Neuronal stem cell (in vitro differentiated cells): ENCODE results near the gene SAPCD1.

Source experiments
- DNase-seq: peaks from one replicate; pipeline ENCODE4 v3.0.0-alpha.2; 2013; ENCODE audit warnings: low spot score
- H2AFZ ChIP-seq: one replicate; pipeline ENCODE4 v1.6.1; 2013; ENCODE audit warnings: mild to moderate bottlenecking, low read length, inconsistent platforms
- H2AK5ac ChIP-seq: 2 replicates; pipeline ENCODE4 v1.6.1; 2013; ENCODE audit warnings: low read depth, mild to moderate bottlenecking, inconsistent platforms, low read length, moderate library complexity, mixed read lengths
- H2BK120ac ChIP-seq: 2 replicates; pipeline ENCODE4 v1.6.1; 2013; ENCODE audit warnings: low read depth, mild to moderate bottlenecking, inconsistent platforms, low read length, moderate library complexity, mixed read lengths
- H2BK12ac ChIP-seq: one replicate; pipeline ENCODE4 v1.6.1; 2013; ENCODE audit warnings: low read length, inconsistent platforms
- H2BK15ac ChIP-seq: 2 replicates; pipeline ENCODE4 v1.6.1; 2013; ENCODE audit warnings: mild to moderate bottlenecking, low read length, inconsistent platforms, mixed read lengths
- H2BK5ac ChIP-seq: one replicate; pipeline ENCODE4 v1.6.1; 2013; ENCODE audit warnings: inconsistent platforms, mild to moderate bottlenecking, low read length, moderate library complexity
- H3K14ac ChIP-seq: one replicate; pipeline ENCODE4 v1.6.1; 2013; ENCODE audit warnings: low read length, inconsistent platforms
- H3K18ac ChIP-seq: 2 replicates; pipeline ENCODE4 v1.6.1; 2013; ENCODE audit warnings: low read length, inconsistent platforms
- H3K23ac ChIP-seq: 2 replicates; pipeline ENCODE4 v1.6.1; 2013; ENCODE audit warnings: low read depth, mild to moderate bottlenecking, mixed read lengths, low read length, inconsistent platforms; ENCODE audit not compliant: poor library complexity
- H3K27ac ChIP-seq: replicated peaks from 3 replicates; pipeline ENCODE4 v1.5.1; 2013; ENCODE audit warnings: low read length, inconsistent platforms
- H3K27me3 ChIP-seq, 3 experiments: 2 replicates each; pipeline ENCODE4 v1.6.1; 2013; ENCODE audit warnings: low read length in 3 of 3, mild to moderate bottlenecking in 2 of 3, inconsistent platforms in 1 of 3, low read depth in 1 of 3, mixed read lengths in 1 of 3, moderate library complexity in 1 of 3; ENCODE audit not compliant: control insufficient read depth in 3 of 3, insufficient read depth in 3 of 3
- H3K36me3 ChIP-seq, 2 donors: replicated peaks in 1 of 2; 2 replicates each; pipeline ENCODE4 v1.6.1; 2013; ENCODE audit warnings: low read length in 2 of 2; ENCODE audit not compliant: control insufficient read depth in 2 of 2, insufficient read depth in 2 of 2
- H3K4ac ChIP-seq: 2 replicates; pipeline ENCODE4 v1.6.1; 2013; ENCODE audit warnings: inconsistent platforms, mild to moderate bottlenecking, low read length, moderate library complexity
- H3K4me1 ChIP-seq, 2 donors: 1 replicate in 1 of 2; 2 replicates in 1 of 2; pipeline ENCODE4 v1.6.1; 2013; ENCODE audit warnings: low read length in 2 of 2, low read depth in 1 of 2; ENCODE audit not compliant: control insufficient read depth in 2 of 2, insufficient read depth in 1 of 2
- H3K4me2 ChIP-seq: one replicate; pipeline ENCODE4 v1.6.1; 2013; ENCODE audit warnings: mild to moderate bottlenecking, low read length, inconsistent platforms; ENCODE audit not compliant: insufficient read depth, poor library complexity, severe bottlenecking
- H3K4me3 ChIP-seq, 2 donors: 2 replicates each; pipeline ENCODE4 v1.5.1; 2013; ENCODE audit warnings: low read length in 2 of 2, mild to moderate bottlenecking in 2 of 2, inconsistent platforms in 1 of 2, moderate library complexity in 1 of 2
- H3K79me1 ChIP-seq: one replicate; pipeline ENCODE4 v1.6.1; 2013; ENCODE audit warnings: low read depth, mild to moderate bottlenecking, inconsistent platforms, low read length, moderate library complexity
- H3K9ac ChIP-seq: one replicate; pipeline ENCODE4 v1.6.1; 2013; ENCODE audit warnings: mild to moderate bottlenecking, low read depth, low read length, inconsistent platforms; ENCODE audit not compliant: poor library complexity
- H3K9me3 ChIP-seq, 2 donors: replicated peaks in 1 of 2; 2 replicates each; pipeline versions ENCODE3 to v1.6.1; 2013; ENCODE audit warnings: low read length in 2 of 2, mild to moderate bottlenecking in 2 of 2, inconsistent platforms in 1 of 2, low read depth in 1 of 2, mixed read lengths in 1 of 2, moderate library complexity in 1 of 2; ENCODE audit not compliant: control insufficient read depth in 2 of 2, insufficient read depth in 1 of 2
- H4K8ac ChIP-seq: one replicate; pipeline ENCODE4 v1.6.1; 2013; ENCODE audit warnings: low read depth, mild to moderate bottlenecking, inconsistent platforms, low read length, moderate library complexity
- H4K91ac ChIP-seq: one replicate; pipeline ENCODE4 v1.6.1; 2013; ENCODE audit warnings: low read length, low read depth, mild to moderate bottlenecking, inconsistent platforms; ENCODE audit not compliant: poor library complexity
- WGBS, 2 donors: extraction: QIAGEN DNeasy Blood & Tissue Kit; methylation state at CpG; one replicate each; pipeline ENCODE4 v1.1.7; 2013; ENCODE audit warnings: missing lambda C conversion rate in 2 of 2, mixed read lengths in 1 of 2; ENCODE audit not compliant: insufficient read length in 2 of 2, insufficient replicate concordance in 1 of 2; ENCODE audit errors: extremely low coverage in 2 of 2; 5-methylcytosine and 5-hydroxymethylcytosine counted together

The SAPCD1 gene

DNA sequence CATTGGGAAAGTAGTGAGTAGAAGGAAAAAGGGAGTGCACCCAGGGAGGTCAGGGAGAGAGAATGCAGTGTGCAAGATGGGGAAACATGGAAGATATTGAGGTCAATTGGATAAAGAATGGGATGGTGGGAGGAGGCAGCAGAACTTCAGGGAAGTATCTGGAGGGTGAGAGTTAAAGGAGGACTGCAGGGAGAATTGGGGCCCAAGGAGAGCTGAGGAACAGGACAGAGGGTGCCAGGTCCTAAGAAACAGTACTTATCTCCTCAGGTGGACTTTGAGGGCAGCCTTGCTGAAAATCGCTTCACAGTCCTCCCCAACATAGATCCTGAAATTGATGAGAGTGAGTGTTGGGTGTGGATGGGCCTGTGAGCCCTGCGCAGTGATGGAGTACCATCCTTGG, 4.2 kb upstream of the SAPCD1 start:
- Histone ChIP-seq H3K14ac (no peak overlapping the region), H3K27me3 (no peaks in the 10 kb centered on the region), H2BK120ac (no peak overlapping the region), H3K79me1 (no peaks in the 10 kb centered on the region), H4K91ac (no peak overlapping the region), H2BK15ac (no peak overlapping the region), H3K9me3 (no peaks in the 10 kb centered on the region), H2BK5ac (no peak overlapping the region), H2AK5ac (no peak overlapping the region), H2BK12ac (no peak overlapping the region), H3K36me3 (peaks cover 15 to 65% of the 10 kb centered on the region in 2 donors), H3K4me1 (peaks cover 6% of the 10 kb centered on the region in 2 donors), H3K27ac (no peak overlapping the region), H3K4ac (no peak overlapping the region), H2AFZ (no peak overlapping the region), H3K23ac (no peak overlapping the region), H3K4me2 (no peak overlapping the region), H3K4me3 (no peak overlapping the region), H4K8ac (no peak overlapping the region), H3K18ac (no peak overlapping the region), H3K9ac (no peak overlapping the region)
- WGBS, 2 donors: no CpG with 5 or more reads among the region's 2 CpGs
- DNase-seq: no peak

DNA sequence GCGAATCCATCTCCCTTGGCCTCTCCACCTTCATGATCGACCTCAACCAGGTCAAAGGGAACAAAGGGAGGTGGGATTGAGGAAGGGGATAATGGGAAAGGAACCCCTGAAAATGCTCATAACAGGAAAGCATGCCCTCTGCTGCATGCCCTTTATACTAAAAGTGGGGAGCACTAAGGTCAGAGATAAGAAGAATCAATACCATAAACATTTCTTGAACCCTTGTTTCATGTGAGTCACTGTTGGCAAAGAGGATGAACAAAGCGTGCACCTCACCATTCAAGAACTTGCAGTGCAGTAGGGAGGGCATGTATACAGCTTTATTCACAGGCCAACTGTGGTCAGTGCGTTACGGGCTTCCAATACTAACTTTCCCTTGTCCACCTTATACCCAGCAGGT, 1.7 kb upstream of the SAPCD1 start:
- Histone ChIP-seq H2AK5ac (no peak overlapping the region), H4K8ac (no peak overlapping the region), H3K9ac (no peak overlapping the region), H3K4me2 (no peak overlapping the region), H3K27ac (no peak overlapping the region), H2BK120ac (no peak overlapping the region), H2BK15ac (no peak overlapping the region), H4K91ac (no peak overlapping the region), H3K4ac (no peak overlapping the region), H2AFZ (no peak overlapping the region), H3K79me1 (no peaks in the 10 kb centered on the region), H3K27me3 (no peaks in the 10 kb centered on the region), H3K18ac (no peak overlapping the region), H2BK5ac (no peak overlapping the region), H3K14ac (no peak overlapping the region), H2BK12ac (no peak overlapping the region), H3K4me3 (no peak overlapping the region), H3K4me1 (peaks cover 15 to 16% of the 10 kb centered on the region in 2 donors), H3K23ac (no peak overlapping the region), H3K9me3 (no peaks in the 10 kb centered on the region), H3K36me3 (peaks cover 15 to 79% of the 10 kb centered on the region in 2 donors)
- no CpG with 5 or more reads among the region's 5 CpGs for whole genome bisulfite sequencing, 2 donors
- no peak for DNase-seq

DNA sequence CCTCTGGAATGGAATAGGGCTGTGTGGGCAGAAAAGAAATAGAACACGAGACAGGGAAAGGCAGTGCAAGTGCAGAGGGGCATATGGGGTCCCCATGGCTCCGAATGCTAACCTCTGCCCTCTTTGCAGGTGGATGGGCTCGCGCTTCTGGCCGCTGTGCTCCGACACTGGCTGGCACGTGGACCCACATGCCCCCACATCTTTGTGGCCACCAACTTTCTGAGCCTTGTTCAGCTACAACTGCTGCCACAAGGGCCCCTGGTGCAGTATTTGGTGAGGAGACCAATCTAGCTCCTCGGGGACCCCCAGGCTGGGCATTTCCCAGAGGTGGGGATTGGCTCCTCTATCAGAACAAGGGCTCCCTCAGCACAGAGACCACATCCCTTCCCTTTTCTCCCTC, 1.1 kb upstream of the SAPCD1 start:
- Histone ChIP-seq H3K27ac (no peak overlapping the region), H3K36me3 (peaks cover 15 to 79% of the 10 kb centered on the region in 2 donors), H3K14ac (no peak overlapping the region), H3K23ac (no peak overlapping the region), H3K4me2 (no peak overlapping the region), H3K9ac (no peak overlapping the region), H3K9me3 (no peaks in the 10 kb centered on the region), H3K4me3 (no peak overlapping the region), H2AFZ (no peak overlapping the region), H2BK15ac (no peak overlapping the region), H2BK120ac (no peak overlapping the region), H2BK12ac (no peak overlapping the region), H2AK5ac (no peak overlapping the region), H3K4me1 (peaks cover 15 to 20% of the 10 kb centered on the region in 2 donors), H3K4ac (no peak overlapping the region), H3K18ac (no peak overlapping the region), H2BK5ac (no peak overlapping the region), H4K8ac (no peak overlapping the region), H3K27me3 (no peaks in the 10 kb centered on the region), H4K91ac (no peak overlapping the region), H3K79me1 (no peaks in the 10 kb centered on the region)
- no peak for DNase-seq
- WGBS, 2 donors: no CpG with 5 or more reads among the region's 8 CpGs

DNA sequence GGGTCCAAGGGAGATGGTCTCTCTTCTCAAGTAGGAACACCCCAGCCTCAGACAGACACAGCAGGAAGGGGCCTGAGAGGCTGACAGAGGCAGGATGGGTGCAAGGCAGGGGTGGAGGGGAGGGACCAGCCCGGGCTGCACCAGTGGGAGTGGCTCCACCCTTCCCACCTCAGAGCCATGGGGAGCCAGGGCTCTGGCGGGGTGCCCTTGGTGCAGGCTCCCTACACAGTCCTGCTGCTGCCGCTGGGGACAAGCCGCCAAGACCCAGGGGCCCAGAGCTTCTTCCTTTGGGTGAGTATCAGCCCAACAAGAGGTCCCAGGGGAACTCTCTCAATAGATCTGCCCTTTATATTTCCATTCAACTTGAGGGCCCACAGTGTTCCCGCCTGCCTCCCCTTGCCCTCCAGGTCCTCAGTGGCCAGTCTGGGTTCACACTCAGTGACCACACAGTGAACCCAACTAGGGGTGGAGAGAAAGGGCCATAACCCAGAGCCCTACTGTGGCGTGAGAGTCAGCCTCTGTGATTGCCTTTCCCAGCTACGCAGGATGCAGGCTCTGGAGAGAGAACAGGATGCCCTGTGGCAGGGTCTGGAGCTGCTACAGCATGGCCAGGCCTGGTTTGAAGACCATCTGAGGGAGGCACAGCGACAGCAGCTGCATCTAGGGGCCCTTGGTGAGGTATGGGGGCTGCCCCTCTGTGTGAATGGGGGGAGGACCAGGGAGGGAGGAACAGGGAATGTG, 592 bp downstream of the SAPCD1 start:
- Histone ChIP-seq H3K27ac (peak overlapping the region; percentile 86), H2AFZ (peak overlapping the region; percentile 37), H3K36me3 (peaks cover 15 to 70% of the 10 kb centered on the region in 2 donors), H3K79me1 (no peaks in the 10 kb centered on the region), H3K14ac (peak overlapping the region; percentile 95), H3K4ac (peak overlapping the region; percentile 93), H2BK12ac (peak overlapping the region; percentile 95), H3K18ac (peak overlapping the region; percentile 97), H2BK120ac (peak overlapping the region; percentile 63), H3K27me3 (no peaks in the 10 kb centered on the region), H3K4me3 (no peak overlapping the region), H2AK5ac (peak overlapping the region; percentile 95), H3K23ac (peak overlapping the region; percentile 89), H4K8ac (peak overlapping the region; percentile 97), H3K9me3 (no peaks in the 10 kb centered on the region), H3K4me1 (peaks cover 15 to 23% of the 10 kb centered on the region in 2 donors), H2BK5ac (peak overlapping the region; percentile 96), H4K91ac (peak overlapping the region; percentile 95), H3K9ac (peak overlapping the region; percentile 75), H3K4me2 (peak overlapping the region; percentile 21), H2BK15ac (peak overlapping the region; percentile 84)
- DNase-seq: no peak
- WGBS, 2 donors: no CpG with 5 or more reads among the region's 8 CpGs
